GM10248 (cell line): ENCODE data around the gene ZNF785.

Source experiments
- CTCF ChIA-PET: fragments of 300-600 bp; sonication (Branson Sonifier 250); formaldehyde crosslinking; extraction: SDS; loops from one replicate; lab custom pipeline; 2021; ENCODE audit warnings: antibody characterized with exemption; lab: Yijun Ruan, JAX
- POLR2A ChIA-PET: fragments of 350-650 bp; sonication (Branson Sonifier 250); formaldehyde crosslinking; extraction: SDS; loops from one replicate; lab custom pipeline; 2020; ENCODE audit warnings: antibody characterized with exemption; lab: Yijun Ruan, JAX
- DNase-seq: peaks from one replicate; pipeline ENCODE4 v3.0.0; 2012; ENCODE audit errors: extremely low spot score
- TF ChIP-seq, protein P1 (sequence below): IDR thresholded peaks from 2 replicates; pipeline ENCODE4 v1.5.1; 2012; ENCODE audit warnings: mild to moderate bottlenecking, low read depth; ENCODE audit errors: extremely low read depth, missing control alignments, control extremely low read depth

Gene ZNF785

DNA sequence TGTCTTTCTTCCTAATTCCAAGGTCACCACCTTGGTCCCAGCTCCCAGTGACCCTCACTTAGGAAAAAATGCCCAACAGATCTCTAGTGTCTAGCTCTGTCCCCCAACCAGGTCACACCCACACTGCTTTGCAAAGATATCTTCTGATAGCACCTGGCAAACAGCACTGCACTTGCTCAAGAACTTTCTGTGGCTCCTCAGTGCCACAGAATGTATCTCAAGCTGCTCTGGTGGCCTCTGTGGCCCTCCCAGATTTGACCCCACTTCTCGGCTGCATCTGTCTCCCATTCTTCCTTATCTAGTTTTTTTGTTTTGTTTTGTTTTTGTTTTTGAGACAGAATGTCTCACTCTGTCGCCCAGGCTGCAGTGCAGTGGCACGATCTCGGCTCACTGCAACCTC, 19.0 kb downstream of the ZNF785 start:
- DNase-seq: no peak
- TF ChIP-seq, protein P1, sequence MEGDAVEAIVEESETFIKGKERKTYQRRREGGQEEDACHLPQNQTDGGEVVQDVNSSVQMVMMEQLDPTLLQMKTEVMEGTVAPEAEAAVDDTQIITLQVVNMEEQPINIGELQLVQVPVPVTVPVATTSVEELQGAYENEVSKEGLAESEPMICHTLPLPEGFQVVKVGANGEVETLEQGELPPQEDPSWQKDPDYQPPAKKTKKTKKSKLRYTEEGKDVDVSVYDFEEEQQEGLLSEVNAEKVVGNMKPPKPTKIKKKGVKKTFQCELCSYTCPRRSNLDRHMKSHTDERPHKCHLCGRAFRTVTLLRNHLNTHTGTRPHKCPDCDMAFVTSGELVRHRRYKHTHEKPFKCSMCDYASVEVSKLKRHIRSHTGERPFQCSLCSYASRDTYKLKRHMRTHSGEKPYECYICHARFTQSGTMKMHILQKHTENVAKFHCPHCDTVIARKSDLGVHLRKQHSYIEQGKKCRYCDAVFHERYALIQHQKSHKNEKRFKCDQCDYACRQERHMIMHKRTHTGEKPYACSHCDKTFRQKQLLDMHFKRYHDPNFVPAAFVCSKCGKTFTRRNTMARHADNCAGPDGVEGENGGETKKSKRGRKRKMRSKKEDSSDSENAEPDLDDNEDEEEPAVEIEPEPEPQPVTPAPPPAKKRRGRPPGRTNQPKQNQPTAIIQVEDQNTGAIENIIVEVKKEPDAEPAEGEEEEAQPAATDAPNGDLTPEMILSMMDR: no peak
- POLR2A ChIA-PET: interaction anchor here (1.5 kb wide), 1 partner anchor 137 kb away, joined by 3 read pairs; the partner anchor contains the start of gene DCTPP1
- CTCF ChIA-PET: interaction anchor here (1.4 to 4.5 kb wide), 5 partner anchors 9 to 137 kb away, joined by 5 to 17 read pairs (median 10); partner anchors contain the start of genes DCTPP1, ZNF747 and ZNF764

- ChIA-PET CTCF (interaction anchor here (0.8 to 4.5 kb wide), 8 partner anchors 8 to 136 kb away, joined by 3 to 17 read pairs (median 6); partner anchors contain the start of genes DCTPP1, SEPHS2, ZNF747 and ZNF764), POLR2A (interaction anchor here (1.5 kb wide), 1 partner anchor 136 kb away, joined by 3 read pairs; the partner anchor contains the start of gene DCTPP1)
- TF ChIP-seq, protein P1: no peak
- no peak for DNase-seq
These were observed 19.5 kb downstream of the ZNF785 start for GRCh38 chr16:30565984-30566383.

DNA sequence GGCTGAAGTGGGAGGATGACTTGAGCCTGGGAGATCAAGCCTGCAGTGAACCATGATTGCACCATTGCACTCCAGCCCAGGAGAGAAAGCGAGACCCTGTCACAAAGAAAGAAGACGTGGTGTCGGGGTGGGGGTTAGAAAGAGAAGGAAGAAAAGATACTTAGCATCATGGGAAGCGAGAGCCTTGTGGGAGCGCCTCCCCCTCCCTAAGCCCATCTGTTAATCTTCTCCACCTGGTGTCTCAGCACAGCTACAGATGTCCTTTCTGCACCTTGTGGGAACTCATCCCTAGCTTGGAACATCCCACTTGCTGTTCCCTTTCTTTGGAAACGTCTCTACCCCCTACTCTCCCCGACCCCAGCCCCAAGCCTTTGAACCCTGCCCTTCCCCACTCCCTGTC, 20.0 kb downstream of the ZNF785 start:
- TF ChIP-seq, protein P1: no peak
- no peak for DNase-seq
- POLR2A ChIA-PET: interaction anchor here (1.5 kb wide), 1 partner anchor 136 kb away, joined by 3 read pairs; the partner anchor contains the start of gene DCTPP1
- CTCF ChIA-PET: interaction anchor here (0.8 to 4.5 kb wide), 8 partner anchors 8 to 136 kb away, joined by 3 to 17 read pairs (median 6); partner anchors contain the start of genes DCTPP1, SEPHS2, ZNF747 and ZNF764

GRCh38 chr16:30562021-30562420, 23.5 kb downstream of the ZNF785 start:
- CTCF ChIA-PET: interaction anchor here (1.0 to 1.3 kb wide), 3 partner anchors 10 to 132 kb away, joined by 3 to 5 read pairs (median 3); partner anchors contain the start of genes DCTPP1 and ZNF688
- TF ChIP-seq, protein P1: peak; percentile 5

GRCh38 chr16:30561089-30561816, 24.2 kb downstream of the ZNF785 start:
- CTCF ChIA-PET: interaction anchor here (1.0 to 1.3 kb wide), 3 partner anchors 11 to 131 kb away, joined by 3 to 5 read pairs (median 3); partner anchors contain the start of genes DCTPP1 and ZNF688
- POLR2A ChIA-PET: interaction anchor here (0.6 kb wide), 1 partner anchor 15 kb away, joined by 3 read pairs; no protein-coding TSS in a partner anchor
- TF ChIP-seq, protein P1: no peak
- DNase-seq: peak; percentile 48

More at GRCh38 chr16:30562021-30562420, 23.5 kb downstream of the ZNF785 start:
- POLR2A ChIA-PET: interaction anchor here (0.7 kb wide), 1 partner anchor 115 kb away, joined by 6 read pairs; no protein-coding TSS in a partner anchor
- DNase-seq: no peak

GRCh38 chr16:30559690-30560089, 25.8 kb downstream of the ZNF785 start:
- no peak for DNase-seq
- ChIA-PET POLR2A (no interaction called here), CTCF (interaction anchor here (1.0 to 4.4 kb wide), 4 partner anchors 7 to 84 kb away, joined by 3 to 47 read pairs (median 11); partner anchors contain the start of gene ZNF747)
- TF ChIP-seq, protein P1: no peak
